H9 (cell line): Measurements from ENCODE around the gene TTC3. TPM values are rescaled to one million over a fixed set of nuclear protein-coding genes. Genes with fewer than 3 reads are reported as not detected.

Experiments
- DNase-seq: peaks from one replicate; pipeline ENCODE4 v3.0.0-alpha.2; 2017
- H2AFZ ChIP-seq: one replicate; pipeline ENCODE4 v1.6.1; 2013; ENCODE audit warnings: mild to moderate bottlenecking, low read length, control low read depth, moderate library complexity
- H2AK5ac ChIP-seq: 2 replicates; pipeline ENCODE4 v1.6.1; 2013; ENCODE audit warnings: low read length, control low read depth, mixed read lengths; ENCODE audit not compliant: insufficient read length
- H2BK120ac ChIP-seq: one replicate; pipeline ENCODE4 v1.6.1; 2013; ENCODE audit warnings: low read depth, mild to moderate bottlenecking, low read length, control low read depth, inconsistent platforms; ENCODE audit not compliant: poor library complexity, severe bottlenecking
- H2BK12ac ChIP-seq: 2 replicates; pipeline ENCODE4 v1.6.1; 2013; ENCODE audit warnings: low read length, control low read depth, mixed read lengths, low read depth; ENCODE audit not compliant: insufficient read length
- H2BK15ac ChIP-seq: 2 replicates; pipeline ENCODE4 v1.6.1; 2013; ENCODE audit warnings: low read depth, low read length, control low read depth
- H2BK20ac ChIP-seq: one replicate; pipeline ENCODE4 v1.6.1; 2013; ENCODE audit warnings: low read depth, mild to moderate bottlenecking, low read length, control low read depth, inconsistent platforms; ENCODE audit not compliant: poor library complexity, severe bottlenecking
- H2BK5ac ChIP-seq: 2 replicates; pipeline ENCODE4 v1.6.1; 2013; ENCODE audit warnings: low read length, control low read depth, mixed read lengths; ENCODE audit not compliant: insufficient read length
- H3K14ac ChIP-seq: 2 replicates; pipeline ENCODE4 v1.6.1; 2013; ENCODE audit warnings: low read length, control low read depth; ENCODE audit not compliant: insufficient read depth
- H3K18ac ChIP-seq: 2 replicates; pipeline ENCODE4 v1.6.1; 2013; ENCODE audit warnings: low read depth, mild to moderate bottlenecking, mixed read lengths, low read length, control low read depth; ENCODE audit not compliant: insufficient read length
- H3K23ac ChIP-seq: 2 replicates; pipeline ENCODE4 v1.6.1; 2013; ENCODE audit warnings: low read length, control low read depth, mixed read lengths, low read depth; ENCODE audit not compliant: insufficient read length
- H3K23me2 ChIP-seq: 2 replicates; pipeline ENCODE4 v1.6.1; 2013; ENCODE audit warnings: low read depth, mild to moderate bottlenecking, mixed read lengths, low read length, control low read depth; ENCODE audit not compliant: insufficient read length, poor library complexity, severe bottlenecking
- H3K27ac ChIP-seq: 2 replicates; pipeline ENCODE4 v1.5.1; 2013; ENCODE audit warnings: low read length, control low read depth, mixed read lengths, low read depth; ENCODE audit not compliant: insufficient read length
- H3K27me3 ChIP-seq: 2 replicates; pipeline ENCODE4 v1.6.1; 2013; ENCODE audit warnings: low read length, control low read depth, inconsistent platforms; ENCODE audit not compliant: insufficient read depth
- H3K4ac ChIP-seq: 2 replicates; pipeline ENCODE4 v1.6.1; 2013; ENCODE audit warnings: low read depth, mild to moderate bottlenecking, control low read depth, inconsistent platforms, low read length, moderate library complexity
- H3K4me1 ChIP-seq: 2 replicates; pipeline ENCODE4 v1.6.1; 2013; ENCODE audit warnings: low read length, control low read depth, inconsistent platforms; ENCODE audit not compliant: insufficient read depth
- H3K4me2 ChIP-seq: 2 replicates; pipeline ENCODE4 v1.6.1; 2013; ENCODE audit warnings: low read length, control low read depth, mixed read lengths; ENCODE audit not compliant: insufficient read length, insufficient read depth
- H3K56ac ChIP-seq: 2 replicates; pipeline ENCODE4 v1.6.1; 2013; ENCODE audit warnings: low read depth, mild to moderate bottlenecking, mixed read lengths, low read length, control low read depth; ENCODE audit not compliant: insufficient read length
- H3K79me1 ChIP-seq: 2 replicates; pipeline ENCODE4 v1.6.1; 2013; ENCODE audit warnings: low read depth, mild to moderate bottlenecking, moderate library complexity, low read length, control low read depth, inconsistent platforms; ENCODE audit not compliant: insufficient read depth, poor library complexity, severe bottlenecking
- H3K79me2 ChIP-seq: 2 replicates; pipeline ENCODE4 v1.6.1; 2013; ENCODE audit warnings: low read length, control low read depth, inconsistent platforms; ENCODE audit not compliant: insufficient read depth
- H3K9ac ChIP-seq: 2 replicates; pipeline ENCODE4 v1.6.1; 2013; ENCODE audit warnings: low read length, control low read depth, mixed read lengths; ENCODE audit not compliant: insufficient read length; ENCODE audit errors: extremely low read depth
- H3K9me3 ChIP-seq: one replicate; pipeline ENCODE4 v1.6.1; 2013; ENCODE audit warnings: low read depth, low read length, inconsistent platforms; ENCODE audit not compliant: control insufficient read depth
- H3T11ph ChIP-seq: one replicate; pipeline ENCODE4 v1.6.1; 2013; ENCODE audit warnings: mild to moderate bottlenecking, low read length, control low read depth, inconsistent platforms
- H4K20me1 ChIP-seq: one replicate; pipeline ENCODE4 v1.6.1; 2013; ENCODE audit not compliant: control insufficient read depth, insufficient read length, insufficient read depth
- H4K5ac ChIP-seq: 2 replicates; pipeline ENCODE4 v1.6.1; 2013; ENCODE audit warnings: low read depth, mild to moderate bottlenecking, mixed read lengths, low read length, control low read depth; ENCODE audit not compliant: insufficient read length
- H4K8ac ChIP-seq: replicated peaks from 2 replicates; pipeline ENCODE4 v1.6.1; 2013; ENCODE audit warnings: low read length, control low read depth, mixed read lengths, low read depth; ENCODE audit not compliant: insufficient read length
- H4K91ac ChIP-seq: 2 replicates; pipeline ENCODE4 v1.6.1; 2013; ENCODE audit warnings: low read depth, mild to moderate bottlenecking, moderate library complexity, mixed read lengths, low read length, control low read depth; ENCODE audit not compliant: insufficient read length
- H3K27ac Mint-ChIP-seq, 3 experiments: 2 replicates in 2 of 3; 3 replicates in 1 of 3; pipeline ENCODE4 v1.8.0; 2020 to 2021; ENCODE audit warnings: mixed read lengths in 3 of 3, mild to moderate bottlenecking in 1 of 3, moderate library complexity in 1 of 3
- H3K27me3 Mint-ChIP-seq: 2 replicates; pipeline ENCODE4 v1.8.0; 2021; ENCODE audit warnings: low read depth, mild to moderate bottlenecking, moderate library complexity, mixed read lengths
- H3K36me3 Mint-ChIP-seq, 3 experiments: 2 replicates in 2 of 3; 3 replicates in 1 of 3; pipeline ENCODE4 v1.8.0; 2020 to 2021; ENCODE audit warnings: low read depth in 3 of 3, mixed read lengths in 3 of 3; ENCODE audit not compliant: insufficient read depth in 1 of 3
- H3K4me1 Mint-ChIP-seq, 2 experiments: 2 replicates each; pipeline ENCODE4 v1.8.0; 2020; ENCODE audit warnings: mixed read lengths in 2 of 2
- H3K4me3 Mint-ChIP-seq, 2 experiments: 2 replicates in 1 of 2; 3 replicates in 1 of 2; pipeline ENCODE4 v1.8.0; 2020 to 2021; ENCODE audit warnings: mild to moderate bottlenecking in 2 of 2, mixed read lengths in 2 of 2, moderate library complexity in 1 of 2
- H3K9me3 Mint-ChIP-seq, 2 experiments: 2 replicates in 1 of 2; 3 replicates in 1 of 2; pipeline ENCODE4 v1.8.0; 2020; ENCODE audit warnings: mild to moderate bottlenecking in 2 of 2, mixed read lengths in 2 of 2, moderate library complexity in 1 of 2
- CTCF ChIP-seq: fragments of 200-600 bp; sonication (generic); conservative IDR thresholded peaks from 3 replicates; pipeline ENCODE4 v1.8.0; 2021; ENCODE audit warnings: antibody characterized with exemption, mild to moderate bottlenecking
- WGBS: extraction: QIAGEN DNeasy Blood & Tissue Kit; methylation state at CpG from one replicate; pipeline ENCODE4 v1.1.7; 2013; ENCODE audit warnings: missing lambda C conversion rate, low lambda C conversion rate, mixed read lengths; ENCODE audit not compliant: insufficient read length; ENCODE audit errors: extremely low coverage; 5-methylcytosine and 5-hydroxymethylcytosine counted together
- total RNA-seq: library from RNA; stranded (reverse); gene quantifications from 2 replicates; pipeline ENCODE4 v1.2.1, GENCODE V29; 2021

Gene TTC3
- total RNA-seq, 1 experiment from 2014 or later: 46.5 TPM

GRCh38 chr21:37060296-37060695 lies 12.8 kb upstream of the TTC3 start:
- peaks cover 0 to 13% (median 0%) of the 10 kb centered on the region in 3 experiments; a peak in 3 of 7 replicates for H3K36me3 Mint-ChIP-seq
- no peak for TF ChIP-seq CTCF
- no peak overlapping the region for H3K27ac ChIP-seq
- H3K56ac ChIP-seq: no peak overlapping the region
- H3K4me2 ChIP-seq: no peak overlapping the region
- H3K4me1 Mint-ChIP-seq: peaks cover 32 to 43% of the 10 kb centered on the region in 2 experiments
- no peak overlapping the region for H4K8ac ChIP-seq
- no peaks in the 10 kb centered on the region for H3K23me2 ChIP-seq
- no peak overlapping the region for H3K14ac ChIP-seq
- no CpG with 5 or more reads among the region's 1 CpG for WGBS
- no peak overlapping the region for H2BK12ac ChIP-seq
- H3K23ac ChIP-seq: no peak overlapping the region
- H2BK20ac ChIP-seq: no peak overlapping the region
- H3K27ac Mint-ChIP-seq: peak overlapping the region in 1 of 3 experiments; percentile 34; a peak in 2 of 7 replicates
- no peaks in the 10 kb centered on the region for H3K79me1 ChIP-seq
- peak overlapping the region; percentile 69 for H3K18ac ChIP-seq
- peaks cover 3% of the 10 kb centered on the region; the same call in 1 of the 2 replicates for H3K4me1 ChIP-seq
- H2BK5ac ChIP-seq: no peak overlapping the region
- H3K79me2 ChIP-seq: no peaks in the 10 kb centered on the region
- no peak overlapping the region for H3K9ac ChIP-seq
- no peak overlapping the region for H4K5ac ChIP-seq
- no peaks in the 10 kb centered on the region for H4K20me1 ChIP-seq
- H2BK120ac ChIP-seq: no peak overlapping the region
- no peak overlapping the region for H3K4ac ChIP-seq
- peaks cover 19% of the 10 kb centered on the region for H3K27me3 Mint-ChIP-seq
- no peak overlapping the region for H2BK15ac ChIP-seq
- H4K91ac ChIP-seq: no peak overlapping the region
- peaks cover 7 to 8% of the 10 kb centered on the region in 2 experiments; a peak in 3 of 5 replicates for H3K9me3 Mint-ChIP-seq
- H3T11ph ChIP-seq: no peak overlapping the region
- H2AK5ac ChIP-seq: no peak overlapping the region
- H3K27me3 ChIP-seq: no peaks in the 10 kb centered on the region; the same call in 1 of the 2 replicates
- DNase-seq: peak; percentile 76
- no peak overlapping the region for H2AFZ ChIP-seq
- no peaks in the 10 kb centered on the region for H3K9me3 ChIP-seq
- no peak overlapping the region for H3K4me3 Mint-ChIP-seq
